ENCODE data around the gene SLC35B2. TPM values are rescaled to one million over a fixed set of nuclear protein-coding genes. Genes with fewer than 3 reads are reported as not detected.
A peak's percentile ranks its signal among the peaks of the same experiment; 100 is the strongest.

SLC35B2 gene
- polyA plus RNA-seq, 1 of the 3 experiments (the other 2 are of a cell fraction) = 125 TPM

- no peaks in the 10 kb centered on the region for H3F3A ChIP-seq (replicated peaks; ENCODE audit: insufficient read depth)
- 96% methylated on average over 7 of the region's 7 CpGs for WGBS (ENCODE audit: low lambda C conversion rate)
- peaks cover 5% of the 10 kb centered on the region; the same call in 1 of the 2 replicates for H4K20me1 ChIP-seq (ENCODE audit: insufficient read depth)
- ChIA-PET POLR2A (interaction anchor here (0.9 to 3.1 kb wide), 2 partner anchors 18 to 29 kb away, joined by 3 to 25 read pairs; partner anchors contain the start of genes HSP90AB1 and SLC35B2), CTCF (interaction anchor here (1.2 to 13.7 kb wide), 6 partner anchors 6 to 132 kb away, joined by 3 to 224 read pairs (median 4); no protein-coding TSS in a partner anchor)
- peaks cover 9 to 80% of the 10 kb centered on the region in 2 experiments; a peak in 3 of 4 replicates for H3K4me1 ChIP-seq (ENCODE audit: control insufficient read depth in 1 of 2, insufficient read depth in 2 of 2, low read depth in 1 of 2, low read length in 1 of 2)
- H3K27me3 ChIP-seq (ENCODE audit: insufficient read depth) = no peaks in the 10 kb centered on the region
- no peaks in the 10 kb centered on the region for H3K9me2 ChIP-seq
- H3K9ac ChIP-seq = no peak overlapping the region
- H3K36me3 ChIP-seq (replicated peaks in 1 of 2; ENCODE audit: control insufficient read depth in 1 of 2, insufficient read depth in 2 of 2, low read length in 1 of 2) = peaks cover 0 to 6% of the 10 kb centered on the region in 2 experiments
- H3K9me3 ChIP-seq = no peaks in the 10 kb centered on the region
- peaks cover 7% of the 10 kb centered on the region; the same call in 1 of the 2 replicates for H3K79me2 ChIP-seq (ENCODE audit: insufficient read depth)
- H3K4me2 ChIP-seq = no peak overlapping the region
- DNase-seq = no peak
- peak overlapping the region in 1 of 2 experiments; percentile 0; a peak in 1 of 4 replicates for H3K27ac ChIP-seq (ENCODE audit: low read depth in 2 of 2, low read length in 1 of 2)
- H3K4me3 ChIP-seq (ENCODE audit: low read depth in 2 of 2, low read length in 1 of 2) = no peak overlapping the region
- H2AFZ ChIP-seq (ENCODE audit: low read depth) = no peak overlapping the region
- no peak for TF ChIP-seq POLR2AphosphoS5 (IDR thresholded peaks at IDR 0.05; ENCODE audit: low read depth, low read length)
- TF ChIP-seq FOSL2 (IDR thresholded peaks at IDR 0.05; ENCODE audit: borderline replicate concordance, low read depth) = no peak
- no peak for TF ChIP-seq CTCF (IDR thresholded peaks at IDR 0.05)
- TF ChIP-seq RXRA (IDR thresholded peaks at IDR 0.05; ENCODE audit: borderline replicate concordance, low read depth) = no peak
- TF ChIP-seq GABPA (IDR thresholded peaks at IDR 0.05; ENCODE audit: low read depth) = no peak
- no peak for TF ChIP-seq GATA2 (CRISPR knock-in tag; IDR thresholded peaks at IDR 0.05)
- no peak for TF ChIP-seq IRF3 (IDR thresholded peaks at IDR 0.05; ENCODE audit: low read depth, low read length)
- no peak for TF ChIP-seq ZBTB33 (IDR thresholded peaks at IDR 0.05; ENCODE audit: borderline replicate concordance, low read depth)
- TF ChIP-seq YY1 (IDR thresholded peaks at IDR 0.05; ENCODE audit: low read depth) = no peak
- TF ChIP-seq PBX3 (IDR thresholded peaks at IDR 0.05) = no peak
- no peak for TF ChIP-seq NFIC (IDR thresholded peaks at IDR 0.05; ENCODE audit: borderline replicate concordance)
- no peak for TF ChIP-seq RFX5 (IDR thresholded peaks at IDR 0.05; ENCODE audit: low read length)
- no peak for TF ChIP-seq CHD2 (IDR thresholded peaks at IDR 0.05; ENCODE audit: low read length, partially characterized antibody)
- no peak for TF ChIP-seq ELF1 (IDR thresholded peaks at IDR 0.05)
- no peak for TF ChIP-seq TCF12 (IDR thresholded peaks at IDR 0.05)
- no peak for TF ChIP-seq MAX (IDR thresholded peaks at IDR 0.05; ENCODE audit: low read depth)
These were observed 28.9 kb downstream of the SLC35B2 start for GRCh38 chr6:44228433-44228832.
